ENCODE measurements around the gene CDH12. TPM values are rescaled to one million over a fixed set of nuclear protein-coding genes. Genes with fewer than 3 reads are reported as not detected.

The CDH12 gene
- total RNA-seq, 2 experiments from 2014 or later: not detected

DNA sequence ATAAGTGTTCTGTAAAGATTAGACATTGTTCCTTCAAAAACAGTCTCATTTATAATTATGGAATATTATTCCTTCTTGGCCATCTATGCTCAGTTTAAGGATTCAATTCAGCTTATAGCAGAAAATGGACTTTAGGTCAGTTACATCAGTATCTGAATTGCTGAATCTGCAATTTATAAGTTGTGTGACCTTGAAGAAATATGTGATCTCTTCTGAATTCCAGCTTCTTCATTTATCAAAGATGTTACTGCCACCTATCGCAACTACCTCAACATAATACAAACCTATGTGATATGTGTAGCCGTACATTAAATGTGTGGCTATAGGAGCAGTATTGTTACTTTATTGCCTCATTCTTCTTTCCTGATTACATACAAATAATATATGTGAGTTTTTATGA lies 118.2 kb downstream of the CDH12 start:
- H3K4me3 Mint-ChIP-seq: no peak overlapping the region
- ChIA-PET CTCF (no interaction called here), POLR2A (no interaction called here)
- H3K36me3 Mint-ChIP-seq (ENCODE audit: low read depth): no peaks in the 10 kb centered on the region
- H3K27ac Mint-ChIP-seq: no peak overlapping the region
- H3K27me3 Mint-ChIP-seq: no peaks in the 10 kb centered on the region
- peaks cover 3% of the 10 kb centered on the region for H3K9me3 Mint-ChIP-seq
- H3K4me1 Mint-ChIP-seq: no peaks in the 10 kb centered on the region
- no peak for DNase-seq

DNA sequence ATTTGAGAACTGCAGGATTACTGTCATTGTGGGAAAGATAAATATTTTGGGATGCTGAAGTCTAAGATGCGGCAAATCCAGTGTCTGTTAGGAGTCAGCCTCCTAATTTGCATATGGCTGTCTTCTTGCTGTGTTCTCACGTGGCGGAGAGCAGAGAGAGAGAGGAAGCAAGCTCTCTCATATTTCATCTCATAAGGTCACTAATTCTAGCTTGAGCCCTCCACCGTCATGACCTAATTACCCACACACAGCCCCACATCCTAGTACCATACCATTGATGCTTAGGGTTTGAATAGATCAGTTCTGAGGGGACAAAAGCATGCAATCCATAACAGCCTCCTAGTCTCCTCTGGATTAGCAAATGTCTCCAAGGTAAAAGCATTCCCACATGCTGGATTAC lies 124.5 kb downstream of the CDH12 start:
- H3K4me1 Mint-ChIP-seq: no peaks in the 10 kb centered on the region
- no peak overlapping the region for H3K4me3 Mint-ChIP-seq
- H3K9me3 Mint-ChIP-seq: peaks cover 3% of the 10 kb centered on the region
- DNase-seq: no peak
- POLR2A ChIA-PET: no interaction called here
- H3K27me3 Mint-ChIP-seq: no peaks in the 10 kb centered on the region
- no peak overlapping the region for H3K27ac Mint-ChIP-seq
- H3K36me3 Mint-ChIP-seq (ENCODE audit: low read depth): no peaks in the 10 kb centered on the region
- CTCF ChIA-PET: no interaction called here

DNA sequence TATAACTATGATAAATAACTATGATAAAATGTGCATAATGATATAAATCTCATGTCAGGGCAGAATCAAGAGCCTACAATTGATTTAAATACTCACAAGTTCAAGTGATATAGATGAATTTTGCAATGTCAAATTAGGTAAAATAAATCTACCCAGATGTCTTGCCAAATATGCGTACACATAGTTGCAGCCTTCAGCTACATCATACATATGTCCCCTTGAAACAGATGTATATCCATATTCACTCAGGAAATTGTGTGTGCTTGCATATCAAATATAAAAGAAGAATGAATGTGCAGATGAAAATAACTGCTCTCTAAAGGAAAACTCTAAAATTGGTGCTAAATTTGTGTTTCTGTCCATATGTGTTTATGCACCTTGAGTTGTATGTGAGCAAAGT lies 130.7 kb downstream of the CDH12 start:
- Mint-ChIP-seq H3K9me3 (peaks cover 12% of the 10 kb centered on the region), H3K4me1 (no peaks in the 10 kb centered on the region), H3K36me3 (ENCODE audit: low read depth) (no peaks in the 10 kb centered on the region), H3K4me3 (no peak overlapping the region), H3K27ac (no peak overlapping the region), H3K27me3 (no peaks in the 10 kb centered on the region)
- no peak for DNase-seq
- ChIA-PET CTCF (no interaction called here), POLR2A (no interaction called here)

DNA sequence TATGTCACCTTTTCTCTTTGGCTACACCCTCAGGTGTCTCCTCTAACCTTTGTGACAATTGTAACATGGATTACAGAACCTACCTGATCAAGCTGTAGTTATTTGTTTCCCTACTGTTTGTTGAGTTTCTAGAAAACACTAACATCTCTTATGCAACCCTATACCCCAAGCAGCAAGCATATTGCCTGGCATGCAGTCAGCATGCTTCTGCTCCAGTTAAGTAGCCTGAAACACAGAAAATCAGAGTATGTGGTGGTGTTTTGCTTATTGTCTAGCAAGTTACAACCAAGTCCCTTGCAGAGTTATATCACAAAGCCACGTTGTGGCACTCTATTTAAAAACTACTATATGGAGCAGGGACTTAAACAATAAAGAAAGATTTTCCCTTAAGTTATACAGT lies 131.1 kb downstream of the CDH12 start:
- no peak overlapping the region for H3K4me3 Mint-ChIP-seq
- POLR2A ChIA-PET: no interaction called here
- no peak for DNase-seq

DNA sequence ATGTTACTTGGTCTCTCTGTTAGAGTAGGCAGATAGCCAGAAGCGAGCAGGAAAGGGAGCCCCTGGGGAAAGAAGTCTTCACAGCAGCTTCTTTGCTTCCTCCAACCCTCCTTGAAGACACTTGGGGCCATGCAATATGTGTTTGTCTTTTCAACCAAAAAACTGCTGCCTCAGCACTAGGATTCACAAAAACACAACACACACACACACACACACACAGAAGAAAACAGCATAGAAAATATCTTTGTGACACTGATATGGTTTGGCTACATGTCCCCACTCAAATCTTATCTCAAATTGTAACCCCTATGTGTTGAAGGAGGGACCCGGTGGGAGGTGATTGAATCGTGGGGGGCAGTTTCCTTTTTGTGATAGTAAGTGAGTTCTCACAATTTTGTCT lies 133.3 kb downstream of the CDH12 start:
- H3K4me1 Mint-ChIP-seq: no peaks in the 10 kb centered on the region
- ChIA-PET CTCF (no interaction called here), POLR2A (no interaction called here)
- no peaks in the 10 kb centered on the region for H3K27me3 Mint-ChIP-seq
- H3K4me3 Mint-ChIP-seq: no peak overlapping the region
- no peaks in the 10 kb centered on the region for H3K36me3 Mint-ChIP-seq (ENCODE audit: low read depth)
- H3K27ac Mint-ChIP-seq: no peak overlapping the region
- DNase-seq: no peak
- H3K9me3 Mint-ChIP-seq: peaks cover 15% of the 10 kb centered on the region

More for the DNA sequence above, 131.1 kb downstream of the CDH12 start:
- CTCF ChIA-PET: no interaction called here
- no peaks in the 10 kb centered on the region for H3K4me1 Mint-ChIP-seq
- H3K9me3 Mint-ChIP-seq: peaks cover 12% of the 10 kb centered on the region
- H3K27ac Mint-ChIP-seq: no peak overlapping the region
- H3K27me3 Mint-ChIP-seq: no peaks in the 10 kb centered on the region
- H3K36me3 Mint-ChIP-seq (ENCODE audit: low read depth): no peaks in the 10 kb centered on the region

DNA sequence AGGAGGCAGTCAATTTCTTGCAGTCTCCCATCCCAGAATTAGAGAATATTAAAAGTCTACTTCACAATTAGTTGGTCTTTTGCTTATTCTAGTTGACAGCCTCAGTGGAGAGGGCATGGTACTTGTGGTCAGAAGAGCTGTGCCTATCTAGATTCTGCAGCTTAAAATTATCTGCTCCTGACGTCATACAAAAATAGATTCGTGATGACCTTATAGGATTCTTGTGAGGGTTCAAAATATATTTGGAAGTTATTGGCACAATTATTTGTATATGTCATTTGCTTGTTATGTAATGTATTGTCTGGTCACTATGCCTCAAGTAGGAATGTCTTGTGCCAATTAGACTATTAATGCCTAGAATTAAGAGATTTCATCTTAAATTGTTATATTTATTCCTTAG lies 142.5 kb downstream of the CDH12 start:
- Mint-ChIP-seq H3K9me3 (peaks cover 11% of the 10 kb centered on the region), H3K4me1 (no peaks in the 10 kb centered on the region), H3K4me3 (no peak overlapping the region), H3K27ac (no peak overlapping the region), H3K36me3 (ENCODE audit: low read depth) (no peaks in the 10 kb centered on the region), H3K27me3 (no peaks in the 10 kb centered on the region)
- DNase-seq: no peak
- POLR2A ChIA-PET: no interaction called here
- CTCF ChIA-PET: no interaction called here

DNA sequence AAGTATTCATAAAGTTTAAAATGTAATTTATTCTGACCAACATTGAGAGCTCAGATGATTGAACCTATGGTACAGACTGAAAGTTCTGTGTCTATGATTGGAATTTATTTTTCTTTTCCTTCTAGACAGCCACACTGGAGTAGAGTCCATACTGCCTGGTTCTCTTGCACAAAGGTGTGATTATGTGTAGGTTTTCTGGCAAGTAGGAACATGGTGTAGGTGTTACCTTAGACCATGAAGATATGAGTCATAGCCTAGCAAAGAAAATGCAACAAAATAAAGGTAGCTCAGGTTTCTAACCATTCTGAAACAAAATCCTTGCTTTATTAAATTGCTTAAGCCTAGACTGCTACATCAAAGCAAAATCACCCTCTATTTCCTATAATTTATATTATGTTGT lies 143.4 kb downstream of the CDH12 start:
- Mint-ChIP-seq H3K4me3 (no peak overlapping the region), H3K36me3 (ENCODE audit: low read depth) (no peaks in the 10 kb centered on the region), H3K9me3 (peaks cover 7% of the 10 kb centered on the region), H3K27ac (no peak overlapping the region), H3K4me1 (no peaks in the 10 kb centered on the region), H3K27me3 (no peaks in the 10 kb centered on the region)
- no peak for DNase-seq
- CTCF ChIA-PET: no interaction called here
- POLR2A ChIA-PET: no interaction called here

DNA sequence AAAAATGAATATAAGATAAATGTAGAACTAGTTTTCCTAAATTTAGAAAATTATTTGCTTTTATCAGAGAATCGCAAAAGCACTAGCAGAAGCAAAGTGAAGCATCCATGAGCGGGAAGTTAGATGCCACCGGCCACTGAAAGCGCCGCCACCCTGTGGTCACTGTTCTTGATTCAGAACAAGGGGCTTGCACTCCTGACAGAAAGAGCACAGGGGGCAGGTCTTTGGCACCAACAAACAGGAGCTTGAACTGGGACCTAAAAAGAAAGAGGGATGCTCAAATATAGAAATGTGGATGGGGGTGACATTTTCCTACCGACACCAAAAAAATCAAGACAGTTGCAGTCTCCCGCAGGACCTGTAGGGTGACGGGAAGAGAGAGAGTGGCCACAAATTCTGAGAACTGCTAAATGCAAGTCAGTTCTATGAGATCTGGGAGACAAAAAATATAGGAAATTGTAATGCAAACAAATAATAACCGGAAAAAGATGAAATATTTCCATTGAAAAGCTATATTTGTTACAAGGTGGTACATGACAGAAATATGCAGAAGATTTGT lies 144.3 kb downstream of the CDH12 start:
- H3K4me1 Mint-ChIP-seq: no peaks in the 10 kb centered on the region
- H3K36me3 Mint-ChIP-seq (ENCODE audit: low read depth): no peaks in the 10 kb centered on the region
- CTCF ChIA-PET: no interaction called here

DNA sequence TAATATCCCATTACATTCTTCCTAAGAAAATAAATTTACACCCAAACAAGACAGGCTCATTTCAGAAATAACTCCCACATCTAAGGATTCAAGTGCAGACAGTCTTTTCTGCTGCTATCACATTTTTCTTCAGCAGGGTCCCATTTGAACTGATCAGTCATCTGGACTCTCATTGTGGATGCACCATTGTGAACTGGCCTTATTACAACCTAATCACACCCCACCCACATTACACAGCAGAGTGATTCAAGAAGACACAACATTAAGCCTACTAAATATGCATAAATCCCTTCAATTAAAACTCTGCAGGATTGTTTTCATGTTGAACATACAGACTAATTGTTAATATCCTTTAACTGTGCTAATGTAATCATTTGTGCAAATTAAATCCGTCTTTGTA lies 146.2 kb downstream of the CDH12 start:
- no peaks in the 10 kb centered on the region for H3K4me1 Mint-ChIP-seq
- H3K4me3 Mint-ChIP-seq: no peak overlapping the region
- CTCF ChIA-PET: no interaction called here
- POLR2A ChIA-PET: no interaction called here
- no peaks in the 10 kb centered on the region for H3K36me3 Mint-ChIP-seq (ENCODE audit: low read depth)
- no peak overlapping the region for H3K27ac Mint-ChIP-seq
- peaks cover 3% of the 10 kb centered on the region for H3K9me3 Mint-ChIP-seq
- no peak for DNase-seq
- no peaks in the 10 kb centered on the region for H3K27me3 Mint-ChIP-seq

More for the DNA sequence above, 144.3 kb downstream of the CDH12 start:
- Mint-ChIP-seq H3K27ac (no peak overlapping the region), H3K4me3 (no peak overlapping the region), H3K27me3 (no peaks in the 10 kb centered on the region), H3K9me3 (peaks cover 5% of the 10 kb centered on the region)
- POLR2A ChIA-PET: no interaction called here
- no peak for DNase-seq

DNA sequence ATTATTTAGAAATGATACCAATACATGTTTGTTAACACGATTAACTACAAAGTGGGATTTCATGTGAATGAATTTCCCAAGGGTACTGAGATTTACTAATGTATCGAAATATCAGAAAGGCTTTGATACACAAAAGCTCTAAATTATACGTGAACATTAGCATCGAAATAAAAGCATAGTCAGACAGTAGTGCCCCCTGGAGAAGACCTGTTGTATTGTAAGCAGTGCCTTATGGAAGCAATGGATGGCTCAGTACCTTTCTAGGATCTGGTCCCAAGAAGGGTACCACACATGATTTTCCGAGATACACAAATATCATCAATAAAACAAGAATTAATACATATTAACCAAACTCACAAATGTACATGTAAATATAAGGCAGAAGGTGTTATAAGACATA lies 153.8 kb downstream of the CDH12 start:
- no peak overlapping the region for H3K27ac Mint-ChIP-seq
- H3K4me3 Mint-ChIP-seq: no peak overlapping the region
- no peaks in the 10 kb centered on the region for H3K9me3 Mint-ChIP-seq
- no peaks in the 10 kb centered on the region for H3K27me3 Mint-ChIP-seq
- ChIA-PET POLR2A (no interaction called here), CTCF (no interaction called here)
- H3K36me3 Mint-ChIP-seq (ENCODE audit: low read depth): no peaks in the 10 kb centered on the region
- DNase-seq: no peak
- H3K4me1 Mint-ChIP-seq: no peaks in the 10 kb centered on the region

DNA sequence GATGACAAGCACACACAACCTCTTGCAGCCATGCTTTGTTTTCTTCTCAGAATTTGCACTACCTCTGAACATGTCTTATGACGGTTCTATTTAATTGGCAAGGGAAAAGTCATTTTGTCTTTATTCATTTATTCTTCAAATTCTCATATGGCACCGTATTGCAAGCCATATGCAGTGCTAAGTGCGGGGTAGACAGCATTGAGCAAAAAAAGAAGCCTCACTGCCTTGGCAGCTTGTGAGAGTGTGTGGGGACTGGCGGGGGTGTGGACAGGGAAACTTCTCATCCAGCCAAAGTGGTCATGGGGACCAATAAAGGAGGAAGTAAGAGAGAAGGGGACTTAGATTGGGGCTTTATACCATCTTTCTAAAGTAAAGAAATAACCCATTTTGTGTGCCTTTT lies 160.0 kb downstream of the CDH12 start:
- H3K9me3 Mint-ChIP-seq: no peaks in the 10 kb centered on the region
- H3K27me3 Mint-ChIP-seq: no peaks in the 10 kb centered on the region
- H3K36me3 Mint-ChIP-seq (ENCODE audit: low read depth): no peaks in the 10 kb centered on the region
- H3K4me1 Mint-ChIP-seq: no peaks in the 10 kb centered on the region
- H3K4me3 Mint-ChIP-seq: no peak overlapping the region
- ChIA-PET POLR2A (no interaction called here), CTCF (no interaction called here)
- no peak for DNase-seq
- H3K27ac Mint-ChIP-seq: no peak overlapping the region

DNA sequence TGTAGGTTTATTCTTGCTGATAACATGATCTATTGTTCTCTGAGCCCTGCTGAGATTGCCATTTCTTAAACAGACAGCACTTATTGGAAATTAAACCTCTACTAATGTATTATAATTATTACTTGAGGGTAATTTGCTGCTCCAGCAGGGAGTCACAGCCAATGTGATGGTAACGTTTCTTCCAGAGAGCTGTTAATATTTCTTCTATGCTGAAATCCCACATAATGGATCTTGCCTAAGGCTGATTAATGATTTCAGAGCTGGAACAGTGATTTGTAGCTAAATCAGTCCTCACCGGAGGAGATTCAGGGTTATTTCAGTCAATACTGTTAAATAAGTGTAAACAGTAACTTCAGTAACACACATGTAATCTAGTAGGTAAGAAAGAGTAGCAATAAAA lies 170.1 kb downstream of the CDH12 start:
- H3K27ac Mint-ChIP-seq: no peak overlapping the region
- H3K27me3 Mint-ChIP-seq: no peaks in the 10 kb centered on the region
- ChIA-PET CTCF (no interaction called here), POLR2A (no interaction called here)
- no peaks in the 10 kb centered on the region for H3K4me1 Mint-ChIP-seq
- H3K4me3 Mint-ChIP-seq: no peak overlapping the region
- H3K9me3 Mint-ChIP-seq: peaks cover 9% of the 10 kb centered on the region
- DNase-seq: no peak
- no peaks in the 10 kb centered on the region for H3K36me3 Mint-ChIP-seq (ENCODE audit: low read depth)

DNA sequence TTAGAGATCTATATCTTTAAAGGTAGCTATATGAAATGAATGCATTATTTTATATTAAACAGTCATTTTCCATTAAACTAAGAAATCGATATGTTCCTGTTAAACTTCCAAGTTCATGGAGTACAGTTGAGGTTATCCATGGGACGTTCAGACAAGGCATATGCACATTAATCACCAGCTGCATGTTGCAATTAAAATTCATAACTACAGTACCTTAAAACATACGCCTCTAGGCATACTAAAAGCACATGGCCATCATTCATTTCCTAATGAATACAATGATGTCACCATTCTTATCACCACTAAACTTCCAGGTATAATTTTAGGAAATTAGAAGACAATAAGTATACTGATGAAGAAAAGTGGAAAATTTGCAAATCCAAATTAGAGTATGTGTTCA lies 174.3 kb downstream of the CDH12 start:
- DNase-seq: no peak
- Mint-ChIP-seq H3K27me3 (no peaks in the 10 kb centered on the region), H3K4me3 (no peak overlapping the region), H3K36me3 (ENCODE audit: low read depth) (no peaks in the 10 kb centered on the region), H3K4me1 (no peaks in the 10 kb centered on the region), H3K27ac (no peak overlapping the region), H3K9me3 (peaks cover 10% of the 10 kb centered on the region)
- ChIA-PET POLR2A (no interaction called here), CTCF (no interaction called here)

DNA sequence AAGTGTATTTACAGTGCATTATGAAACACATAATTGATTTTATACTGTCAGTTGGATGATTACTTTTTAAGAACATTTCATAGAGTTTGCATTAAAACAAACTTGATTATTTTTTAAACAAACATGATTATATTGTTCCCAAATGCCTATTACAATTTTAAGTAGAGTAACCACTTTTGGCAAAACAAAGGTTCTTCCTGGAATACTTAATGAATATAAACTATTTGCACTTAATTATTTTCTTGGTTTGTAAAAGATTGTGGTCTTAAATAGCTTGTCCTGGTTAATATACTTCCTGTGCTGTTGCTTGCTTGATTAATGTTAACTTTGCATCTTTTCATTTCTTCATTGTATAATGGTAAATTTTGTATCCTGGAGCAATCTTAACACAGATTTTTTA lies 180.0 kb downstream of the CDH12 start:
- Mint-ChIP-seq H3K27me3 (no peaks in the 10 kb centered on the region), H3K27ac (no peak overlapping the region)
- CTCF ChIA-PET: no interaction called here

DNA sequence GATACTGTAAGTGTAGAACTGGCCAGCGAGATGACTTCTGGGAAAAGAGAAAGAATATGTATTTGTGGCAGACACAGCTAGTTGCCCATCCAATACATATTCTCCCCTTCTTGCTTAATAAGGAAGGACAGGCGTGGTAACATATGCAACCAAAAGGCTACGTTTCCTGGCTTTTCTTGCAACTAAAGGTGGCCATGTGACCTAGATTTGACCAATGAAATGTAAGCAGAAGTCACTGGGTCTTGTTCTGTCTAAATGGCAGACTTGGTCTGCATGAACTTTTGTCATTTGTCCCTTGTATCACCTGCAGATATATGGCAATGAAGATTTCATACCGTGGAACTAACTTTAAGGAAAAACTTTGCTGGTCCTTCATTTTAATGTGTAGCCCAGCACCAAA lies 183.8 kb downstream of the CDH12 start:
- CTCF ChIA-PET: no interaction called here
- Mint-ChIP-seq H3K27me3 (no peaks in the 10 kb centered on the region), H3K4me1 (no peaks in the 10 kb centered on the region), H3K4me3 (no peak overlapping the region), H3K27ac (no peak overlapping the region), H3K36me3 (ENCODE audit: low read depth) (no peaks in the 10 kb centered on the region), H3K9me3 (peaks cover 10% of the 10 kb centered on the region)
- no peak for DNase-seq
- POLR2A ChIA-PET: no interaction called here

More for the DNA sequence above, 180.0 kb downstream of the CDH12 start:
- peaks cover 13% of the 10 kb centered on the region for H3K9me3 Mint-ChIP-seq
- POLR2A ChIA-PET: no interaction called here
- H3K4me1 Mint-ChIP-seq: no peaks in the 10 kb centered on the region
- H3K36me3 Mint-ChIP-seq (ENCODE audit: low read depth): no peaks in the 10 kb centered on the region
- no peak for DNase-seq
- no peak overlapping the region for H3K4me3 Mint-ChIP-seq

Measured in activated CD4-positive, alpha-beta memory T cell treated with anti-CD3 and anti-CD28 coated beads, Interleukin-2, amount 10 ng/mL, durations not matched to agents 7 days and 5 days (primary cell).